Fibroblast of lung (primary cell): ENCODE results near the gene MPZ. TPM values are rescaled to one million over a fixed set of nuclear protein-coding genes. Genes with fewer than 3 reads are reported as not detected.

ENCODE experiments used
- DNase-seq, 2 donors: peaks; one replicate each; pipeline versions ENCODE4 v3.0.0 to v3.0.0-alpha.2; 2010; ENCODE audit warnings: low read depth in 2 of 2
- H2AFZ ChIP-seq: 2 replicates; pipeline ENCODE4 v1.5.1; 2012; ENCODE audit warnings: low read length, control low read depth, inconsistent platforms
- H3K27ac ChIP-seq: 2 replicates; pipeline ENCODE4 v1.5.1; 2011; ENCODE audit warnings: low read length, control low read depth; ENCODE audit not compliant: insufficient read depth
- H3K27me3 ChIP-seq: 2 replicates; pipeline ENCODE4 v1.5.1; 2011; ENCODE audit warnings: mild to moderate bottlenecking, low read length; ENCODE audit not compliant: control insufficient read depth, insufficient read depth
- H3K36me3 ChIP-seq: 2 replicates; pipeline ENCODE4 v1.5.1; 2011; ENCODE audit warnings: low read length; ENCODE audit not compliant: control insufficient read depth, insufficient read depth
- H3K4me1 ChIP-seq: 2 replicates; pipeline ENCODE4 v1.5.1; 2011; ENCODE audit warnings: low read length; ENCODE audit not compliant: control insufficient read depth, insufficient read depth; ENCODE audit errors: extremely low read depth
- H3K4me2 ChIP-seq: 2 replicates; pipeline ENCODE4 v1.5.1; 2011; ENCODE audit warnings: low read length, control low read depth; ENCODE audit not compliant: insufficient read depth; ENCODE audit errors: extremely low read depth
- H3K4me3 ChIP-seq, 4 experiments: fragments of 200-600 bp in 1 of 4; sonication (generic) in 1 of 4; replicated peaks in 1 of 4; 2 replicates each; pipeline ENCODE4 v1.5.1; 2011 to 2016; ENCODE audit warnings: low read length in 4 of 4, low read depth in 3 of 4, mild to moderate bottlenecking in 3 of 4, control low read depth in 2 of 4, inconsistent platforms in 1 of 4, mixed read lengths in 1 of 4; ENCODE audit not compliant: insufficient read depth in 1 of 4; ENCODE audit errors: control extremely low read depth in 1 of 4
- H3K79me2 ChIP-seq: 2 replicates; pipeline ENCODE4 v1.5.1; 2012; ENCODE audit warnings: mild to moderate bottlenecking, low read length, inconsistent platforms; ENCODE audit not compliant: control insufficient read depth, insufficient read depth
- H3K9ac ChIP-seq: 2 replicates; pipeline ENCODE4 v1.5.1; 2011; ENCODE audit warnings: mild to moderate bottlenecking, low read length, control low read depth; ENCODE audit not compliant: insufficient read depth
- H3K9me3 ChIP-seq: 2 replicates; pipeline ENCODE4 v1.5.1; 2012; ENCODE audit warnings: low read depth, low read length; ENCODE audit not compliant: control insufficient read depth, insufficient read depth
- H4K20me1 ChIP-seq: 2 replicates; pipeline ENCODE4 v1.5.1; 2011; ENCODE audit warnings: low read length; ENCODE audit not compliant: control insufficient read depth, insufficient read depth; ENCODE audit errors: extremely low read depth
- CTCF ChIP-seq, 2 donors: IDR thresholded peaks in 1 of 2; conservative IDR thresholded peaks in 1 of 2; 1 replicate in 1 of 2; 2 replicates in 1 of 2; pipeline ENCODE4 v1.5.1; 2011 to 2012; ENCODE audit warnings: low read length in 2 of 2, control low read depth in 1 of 2, inconsistent platforms in 1 of 2, low read depth in 1 of 2, mild to moderate bottlenecking in 1 of 2
- EZH2 ChIP-seq: IDR thresholded peaks from 2 replicates; pipeline ENCODE4 v1.5.1; 2012; ENCODE audit warnings: low read length, control low read depth, mild to moderate bottlenecking; ENCODE audit errors: missing control alignments
- polyA plus RNA-seq, 2 donors: library from polyadenylated mRNA; depleted of rRNA in 1 of 2; stranded (reverse) in 1 of 2; unstranded in 1 of 2; fragments of >200 nt; gene quantifications; 2 replicates each; pipeline ENCODE4 v1.2.1, GENCODE V29; 2011 to 2012; ENCODE audit warnings: missing spikeins in 1 of 2
- total RNA-seq: library from RNA; depleted of rRNA; stranded (reverse); fragments of >200 nt; gene quantifications from 2 replicates; pipeline ENCODE4 v1.2.1, GENCODE V29; 2014

MPZ gene
- total and polyA plus RNA-seq, 2 donors (not counting 1 experiment from before 2014, with no cell fraction given): 0.99 to 1.9 TPM

GRCh38 chr1:161265305-161265704, 44.5 kb downstream of the MPZ start:
- H3K27me3 ChIP-seq: peaks cover 18% of the 10 kb centered on the region
- H3K4me1 ChIP-seq: no peaks in the 10 kb centered on the region
- H3K27ac ChIP-seq: no peak overlapping the region
- no peaks in the 10 kb centered on the region for H3K36me3 ChIP-seq
- no peak overlapping the region for H3K4me3 ChIP-seq
- no peaks in the 10 kb centered on the region for H3K9me3 ChIP-seq
- no peak for DNase-seq
- TF ChIP-seq EZH2 (no peak), CTCF (conservative IDR thresholded peaks at IDR 0.05 in 1 of 2, IDR thresholded peaks at IDR 0.05 in 1 of 2; ENCODE audit: low read depth in 1 of 2, low read length in 2 of 2) (no peak)
- H4K20me1 ChIP-seq: no peaks in the 10 kb centered on the region
- H3K9ac ChIP-seq: no peak overlapping the region
- no peak overlapping the region for H3K4me2 ChIP-seq
- no peaks in the 10 kb centered on the region for H3K79me2 ChIP-seq
- H2AFZ ChIP-seq: no peak overlapping the region

- Histone ChIP-seq H3K9me3 (no peaks in the 10 kb centered on the region), H3K79me2 (no peaks in the 10 kb centered on the region), H4K20me1 (no peaks in the 10 kb centered on the region), H3K4me3 (no peak overlapping the region), H3K4me1 (no peaks in the 10 kb centered on the region), H3K27me3 (peaks cover 40% of the 10 kb centered on the region), H2AFZ (no peak overlapping the region), H3K4me2 (no peak overlapping the region), H3K9ac (no peak overlapping the region), H3K36me3 (no peaks in the 10 kb centered on the region), H3K27ac (no peak overlapping the region)
- DNase-seq: no peak
- TF ChIP-seq CTCF (conservative IDR thresholded peaks at IDR 0.05 in 1 of 2, IDR thresholded peaks at IDR 0.05 in 1 of 2; ENCODE audit: low read depth in 1 of 2, low read length in 2 of 2): no peak
- TF ChIP-seq EZH2: no peak
Observed at GRCh38 chr1:161261261-161262235, 48.2 kb downstream of the MPZ start.

- Histone ChIP-seq H3K9me3 (no peaks in the 10 kb centered on the region), H3K9ac (no peak overlapping the region), H3K79me2 (no peaks in the 10 kb centered on the region), H4K20me1 (no peaks in the 10 kb centered on the region), H3K4me3 (no peak overlapping the region), H3K27ac (no peak overlapping the region), H3K4me1 (no peaks in the 10 kb centered on the region), H3K4me2 (no peak overlapping the region), H2AFZ (no peak overlapping the region), H3K36me3 (no peaks in the 10 kb centered on the region), H3K27me3 (peaks cover 37% of the 10 kb centered on the region)
- DNase-seq: no peak
- no peak for TF ChIP-seq EZH2
Observed at GRCh38 chr1:161260376-161261260, 49.1 kb downstream of the MPZ start.
